Epithelial cell of prostate (primary cell): Measurements from ENCODE around the gene NTN3.
A peak's percentile ranks its signal among the peaks of the same experiment; 100 is the strongest.

Source experiments
- DNase-seq: peaks from one replicate; pipeline ENCODE4 v3.0.0-alpha.2; 2011; ENCODE audit warnings: low read depth, low spot score
- H3K27ac ChIP-seq: fragments of 450-650 bp; 2 replicates; pipeline ENCODE4 v1.5.1; 2017; ENCODE audit warnings: mild to moderate bottlenecking

Gene NTN3

DNA sequence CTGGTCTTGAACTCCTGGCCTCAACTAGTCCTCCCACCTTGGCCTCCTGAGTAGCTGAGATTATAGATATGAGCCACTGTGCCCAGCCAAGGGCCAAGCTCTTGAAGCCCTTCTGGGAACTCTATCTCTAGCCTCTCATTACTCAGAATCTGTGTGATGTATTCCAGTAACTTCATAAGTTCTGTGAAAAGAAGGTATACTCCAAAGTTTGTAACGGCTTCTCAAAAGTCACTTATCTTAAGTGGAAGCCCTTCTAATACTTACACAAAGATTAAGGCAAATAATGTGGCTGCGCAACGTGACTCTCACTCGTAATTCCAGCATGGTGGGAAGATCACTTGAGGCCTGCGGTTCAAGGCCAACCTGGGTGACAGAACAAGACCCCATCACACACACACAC, 23.5 kb downstream of the NTN3 start:
- no peak for DNase-seq
- H3K27ac ChIP-seq, result no peak overlapping the region

DNA sequence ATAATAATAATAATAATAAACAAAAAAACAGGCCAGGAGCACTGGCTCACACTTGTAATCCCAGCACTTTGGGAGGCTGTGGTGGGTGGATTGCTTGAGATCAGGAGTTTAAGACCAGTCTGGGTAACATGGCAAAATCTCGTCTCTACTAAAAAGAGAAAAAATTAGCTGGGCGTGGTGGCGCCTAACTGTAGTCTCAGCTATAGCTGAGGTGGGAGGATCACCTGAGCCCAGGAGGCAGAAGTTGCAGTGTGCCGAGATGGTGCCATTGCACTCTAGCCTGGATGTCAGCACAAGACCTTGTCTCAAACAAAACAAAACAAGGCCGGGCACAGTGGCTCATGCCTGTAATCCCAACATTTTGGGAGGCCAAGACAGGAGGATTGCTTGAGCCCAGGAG, 23.9 kb downstream of the NTN3 start:
- no peak for DNase-seq
- no peak overlapping the region for H3K27ac ChIP-seq

DNA sequence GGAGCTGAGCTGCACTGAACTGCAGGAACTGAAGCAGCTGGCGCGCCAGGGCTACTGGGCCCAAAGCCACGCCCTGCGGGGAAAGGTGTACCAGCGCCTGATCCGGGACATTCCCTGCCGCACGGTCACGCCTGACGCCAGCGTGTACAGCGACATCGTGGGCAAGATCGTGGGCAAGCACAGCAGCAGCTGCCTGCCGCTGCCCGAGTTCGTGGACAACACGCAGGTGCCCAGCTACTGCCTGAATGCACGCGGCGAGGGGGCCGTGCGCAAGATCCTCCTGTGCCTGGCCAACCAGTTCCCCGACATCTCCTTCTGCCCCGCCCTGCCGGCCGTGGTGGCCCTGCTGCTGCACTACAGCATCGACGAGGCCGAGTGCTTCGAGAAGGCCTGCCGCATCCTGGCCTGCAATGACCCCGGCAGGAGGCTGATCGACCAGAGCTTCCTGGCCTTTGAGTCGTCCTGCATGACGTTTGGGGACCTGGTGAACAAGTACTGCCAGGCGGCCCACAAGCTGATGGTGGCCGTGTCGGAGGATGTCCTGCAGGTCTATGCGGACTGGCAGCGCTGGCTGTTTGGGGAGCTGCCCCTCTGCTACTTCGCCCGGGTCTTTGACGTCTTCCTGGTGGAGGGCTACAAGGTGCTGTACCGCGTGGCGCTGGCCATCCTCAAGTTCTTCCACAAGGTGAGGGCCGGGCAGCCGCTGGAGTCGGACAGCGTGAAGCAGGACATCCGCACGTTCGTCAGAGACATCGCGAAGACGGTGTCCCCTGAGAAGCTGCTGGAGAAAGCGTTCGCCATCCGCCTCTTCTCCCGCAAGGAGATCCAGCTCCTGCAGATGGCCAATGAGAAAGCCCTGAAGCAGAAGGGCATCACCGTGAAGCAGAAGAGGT, 25.4 kb downstream of the NTN3 start:
- no peak overlapping the region for H3K27ac ChIP-seq
- DNase-seq, result no peak

DNA sequence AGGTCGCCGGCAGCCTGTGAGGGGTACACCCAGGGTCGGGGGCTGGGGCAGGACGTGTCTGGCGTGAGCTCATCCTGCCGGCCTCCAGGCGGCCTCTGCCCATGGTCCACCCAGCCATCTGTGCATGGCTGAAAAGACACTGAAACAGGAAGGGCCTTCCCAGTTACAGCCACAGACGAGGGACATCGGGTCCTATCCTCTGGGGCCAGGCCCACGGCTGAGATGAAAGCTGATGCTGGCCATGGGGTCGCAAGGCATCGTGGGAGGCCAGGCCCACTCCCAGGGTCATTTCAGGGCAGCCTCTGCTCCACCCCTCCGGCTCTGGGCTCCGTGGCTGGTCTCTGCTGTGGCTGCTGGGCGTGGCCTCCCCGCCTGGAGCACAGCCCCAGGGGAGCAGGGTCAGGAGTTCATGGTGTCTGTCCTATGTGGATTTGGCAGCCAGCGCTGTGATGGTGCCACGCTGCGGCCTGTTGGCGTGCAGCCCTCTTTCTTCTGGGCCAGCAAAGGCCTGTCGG, 26.1 kb downstream of the NTN3 start:
- no peak overlapping the region for H3K27ac ChIP-seq
- DNase-seq, result no peak

- no peak overlapping the region for H3K27ac ChIP-seq
- DNase-seq, result no peak
These were observed 26.8 kb downstream of the NTN3 start for GRCh38 chr16:2497695-2498484.

DNA sequence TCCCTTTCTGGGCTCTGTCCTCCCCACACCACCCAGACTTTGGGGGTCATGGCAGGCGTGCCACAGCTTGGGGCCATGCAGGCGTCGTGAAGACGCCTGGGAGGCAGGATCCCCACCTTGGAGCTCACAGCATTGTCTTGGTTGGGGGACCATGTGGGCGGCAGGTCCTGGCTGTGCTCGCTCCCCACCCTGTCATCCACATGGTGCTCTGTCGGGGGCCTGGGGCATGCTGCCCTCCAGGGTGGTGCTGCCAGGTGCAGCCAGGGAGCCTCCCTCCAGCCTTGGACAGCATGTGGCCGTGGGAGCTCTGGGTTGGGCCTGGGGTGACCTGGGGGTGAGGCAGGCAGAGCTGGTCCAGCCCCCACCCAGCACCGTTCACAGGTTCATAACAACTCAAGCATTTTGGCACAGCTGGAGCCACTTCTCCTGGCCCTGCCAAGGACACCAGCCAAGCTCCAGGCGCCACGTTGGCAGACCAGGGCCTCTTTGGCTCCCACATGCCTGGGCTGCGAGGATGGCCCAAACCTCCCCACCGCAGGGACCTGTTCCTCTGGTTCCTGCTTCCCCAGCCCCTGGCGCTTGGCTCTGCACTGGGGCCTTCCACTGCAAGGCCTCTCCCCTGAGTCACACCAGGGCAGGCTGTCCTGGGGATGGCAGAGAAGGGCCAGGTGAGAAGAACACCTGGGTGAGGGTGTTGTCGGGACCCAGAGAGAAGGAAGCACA, 27.6 kb downstream of the NTN3 start:
- DNase-seq, result peak; percentile 43
- H3K27ac ChIP-seq, result no peak overlapping the region

DNA sequence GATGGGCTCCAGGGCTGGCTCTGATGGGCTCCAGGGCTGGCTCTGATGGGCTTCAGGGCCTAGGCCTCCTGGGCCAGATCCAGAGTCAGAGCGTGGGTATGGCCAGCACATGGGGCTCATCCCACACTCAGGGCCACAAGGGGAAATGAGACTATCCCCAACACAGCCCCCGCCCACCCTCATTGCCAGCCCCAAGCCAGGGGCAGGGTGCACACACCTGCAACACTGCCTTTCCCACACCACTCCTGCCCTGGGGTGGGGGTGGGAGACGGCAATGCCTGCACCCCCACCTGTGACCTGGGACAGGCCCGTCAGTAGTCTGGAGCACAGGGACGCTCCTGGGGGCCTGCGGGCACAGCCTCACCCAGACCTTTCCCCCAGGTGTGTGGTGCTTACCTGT, 28.4 kb downstream of the NTN3 start:
- no peak overlapping the region for H3K27ac ChIP-seq
- DNase-seq, result no peak

DNA sequence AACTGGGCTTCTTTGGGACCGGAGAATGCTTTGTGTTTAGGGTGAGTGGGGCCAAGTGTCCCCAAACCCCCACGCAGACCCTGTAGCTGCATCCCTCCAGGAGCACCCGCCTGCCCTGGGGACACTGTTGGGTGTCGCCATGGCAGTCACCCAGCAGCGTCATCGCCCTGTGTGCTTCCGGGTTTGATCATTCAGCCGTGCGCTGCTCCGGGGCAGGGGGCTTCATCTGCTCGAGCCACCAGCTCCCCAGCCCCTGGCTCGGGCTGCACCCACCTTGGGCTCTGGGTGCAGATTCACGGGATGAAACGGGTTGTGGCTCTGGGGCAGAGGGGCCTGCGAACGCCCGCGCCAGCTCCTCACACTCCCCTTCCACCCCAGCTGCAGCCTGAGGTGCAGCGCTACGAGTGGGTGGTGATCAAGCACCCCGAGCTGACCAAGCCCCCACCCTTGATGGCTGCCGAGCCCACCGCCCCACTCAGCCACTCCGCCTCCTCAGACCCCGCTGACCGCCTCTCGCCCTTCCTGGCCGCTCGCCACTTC, 28.9 kb downstream of the NTN3 start:
- DNase-seq, result no peak
- H3K27ac ChIP-seq, result no peak overlapping the region

DNA sequence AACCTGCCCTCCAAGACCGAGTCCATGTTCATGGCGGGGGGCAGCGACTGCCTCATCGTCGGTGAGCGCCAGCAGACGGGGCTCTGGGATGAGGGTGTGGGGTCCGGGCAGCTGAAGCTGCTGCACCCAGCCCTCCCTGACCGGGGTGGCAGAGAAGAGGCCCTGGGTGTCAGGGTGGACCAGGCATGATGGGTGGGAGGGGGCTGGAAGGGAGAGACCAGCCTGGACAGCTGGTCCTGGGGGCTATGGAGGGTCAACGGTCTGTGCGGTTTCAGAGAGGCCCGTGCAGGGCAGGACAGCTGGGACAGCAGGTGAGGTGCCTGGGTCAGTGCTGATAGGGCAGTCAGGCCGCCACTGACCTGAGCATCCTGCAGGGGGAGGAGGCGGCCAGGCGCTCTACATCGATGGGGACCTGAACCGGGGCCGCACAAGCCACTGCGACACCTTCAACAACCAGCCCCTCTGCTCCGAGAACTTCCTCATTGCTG, 29.4 kb downstream of the NTN3 start:
- DNase-seq, result no peak
- H3K27ac ChIP-seq, result no peak overlapping the region

- H3K27ac ChIP-seq, result no peak overlapping the region
These were observed 30.0 kb downstream of the NTN3 start for GRCh38 chr16:2500918-2501750.

DNA sequence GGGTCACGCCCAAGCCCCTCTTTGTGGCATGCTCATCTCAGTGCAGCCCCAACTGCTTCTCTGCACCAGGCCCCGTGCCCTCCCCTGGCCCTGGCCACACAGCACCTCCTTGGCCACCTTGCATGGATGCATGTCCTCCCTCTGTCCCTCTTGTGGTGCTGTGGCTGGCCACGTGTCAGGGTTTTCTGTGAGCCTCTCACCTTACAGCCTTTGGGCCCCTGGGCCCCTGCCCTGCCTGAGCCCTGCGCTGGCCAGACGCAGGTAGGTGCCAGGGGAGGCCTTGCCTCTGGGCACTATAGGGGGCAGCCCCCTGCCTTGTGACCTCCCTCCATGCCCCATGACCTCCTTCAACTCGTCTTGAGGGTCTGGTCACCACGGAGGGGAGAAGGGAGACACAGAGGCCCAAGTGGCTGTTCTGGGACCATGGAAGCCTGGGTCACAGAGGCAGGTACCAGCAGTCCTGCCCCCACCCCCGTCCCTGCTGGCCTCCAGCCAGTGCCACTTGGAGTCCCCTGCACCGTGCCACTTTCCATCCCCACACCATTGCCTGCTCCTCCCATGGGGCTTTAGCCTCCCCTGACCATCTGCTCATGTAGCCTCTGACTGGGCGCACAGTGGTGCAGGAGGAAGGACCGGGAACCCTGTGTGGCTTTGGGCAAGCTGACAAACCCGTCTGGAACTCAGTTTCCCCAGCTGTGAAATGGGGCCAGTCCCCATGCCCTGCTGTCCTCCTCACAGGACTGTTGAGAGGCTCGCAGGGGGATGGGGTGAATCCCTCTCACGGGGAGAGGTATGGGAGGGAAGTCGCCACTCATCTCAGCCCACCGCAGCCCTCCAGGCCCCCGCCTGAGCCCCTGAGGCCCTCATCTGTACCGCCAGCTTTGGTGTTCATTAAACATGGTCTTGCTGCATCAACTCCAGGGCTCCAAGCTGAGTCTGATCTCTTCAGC, 31.1 kb downstream of the NTN3 start:
- DNase-seq, result no peak
- H3K27ac ChIP-seq, result no peak overlapping the region

More at GRCh38 chr16:2500918-2501750, 30.0 kb downstream of the NTN3 start:
- DNase-seq, result no peak

DNA sequence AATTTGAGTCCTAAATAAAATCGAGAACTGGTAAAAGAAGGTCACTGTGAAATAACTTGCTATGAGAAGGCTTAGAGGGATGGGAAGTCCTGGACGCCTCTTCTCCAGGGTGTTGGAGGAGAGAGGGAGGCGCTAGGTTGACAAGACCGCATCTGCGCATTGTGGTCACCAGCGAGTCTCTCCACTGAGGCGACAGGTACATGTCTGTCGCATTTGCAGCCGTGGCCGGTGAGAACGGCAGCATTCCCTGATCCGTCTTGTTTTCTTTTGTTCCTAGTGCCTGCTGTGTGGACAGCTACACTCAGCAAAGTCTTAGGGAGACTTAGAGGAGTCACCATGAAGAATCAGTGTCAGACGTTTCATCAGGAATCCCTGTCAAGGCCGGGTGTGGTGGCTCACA, 34.6 kb downstream of the NTN3 start:
- H3K27ac ChIP-seq, result no peak overlapping the region
- DNase-seq, result no peak

GRCh38 chr16:2507052-2507659, 36.1 kb downstream of the NTN3 start:
- no peak for DNase-seq
- H3K27ac ChIP-seq, result no peak overlapping the region

GRCh38 chr16:2507665-2508064, 36.6 kb downstream of the NTN3 start:
- DNase-seq, result no peak
- no peak overlapping the region for H3K27ac ChIP-seq

DNA sequence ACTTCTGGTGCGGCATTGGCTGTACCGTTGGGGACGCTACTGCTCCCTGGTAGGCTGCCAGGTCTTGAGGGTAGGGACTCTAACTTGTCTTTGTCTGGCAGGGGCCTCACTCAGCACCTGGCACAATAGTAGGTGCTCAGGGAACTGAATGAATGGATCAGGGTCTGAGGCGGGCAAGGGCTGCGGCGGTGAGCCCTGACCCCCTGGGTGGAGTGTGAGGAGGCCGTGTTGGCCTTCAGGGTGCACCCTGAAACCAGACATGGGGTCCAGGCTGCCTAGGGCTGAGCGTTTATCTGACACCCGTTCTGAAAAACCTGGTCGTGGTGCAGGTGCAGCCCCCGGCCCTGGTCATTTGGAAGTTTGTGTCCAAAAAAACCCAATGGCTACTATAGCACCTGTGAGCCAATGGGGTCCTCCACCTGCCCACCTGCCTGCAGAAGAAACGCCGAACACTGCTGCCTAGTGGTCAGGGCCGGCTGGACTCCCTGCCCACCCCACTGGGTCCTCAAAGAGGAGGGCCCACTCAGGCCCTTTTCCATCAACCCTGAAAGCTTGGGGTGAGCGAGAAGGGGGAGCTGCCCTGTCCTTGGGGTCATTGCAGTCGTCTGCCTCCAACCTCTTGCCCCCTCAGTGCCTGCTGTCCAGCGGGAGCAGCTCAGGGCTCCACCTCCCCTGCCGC, 37.8 kb downstream of the NTN3 start:
- DNase-seq, result no peak
- no peak overlapping the region for H3K27ac ChIP-seq

GRCh38 chr16:2511128-2511800, 40.2 kb downstream of the NTN3 start:
- H3K27ac ChIP-seq, result no peak overlapping the region
- no peak for DNase-seq
